B cell (primary cell): Measurements from ENCODE around the gene PTPN13.

ENCODE experiments used
- CTCF ChIP-seq: fragments of 200-600 bp; IDR thresholded peaks from one replicate; pipeline ENCODE4 v1.8.0; 2022; ENCODE audit warnings: antibody characterized with exemption, mild to moderate bottlenecking
- EZH2 ChIP-seq: IDR thresholded peaks from 2 replicates; pipeline ENCODE4 v1.6.1; 2012; ENCODE audit warnings: borderline replicate concordance, low read depth, mild to moderate bottlenecking, moderate library complexity, low read length; ENCODE audit not compliant: insufficient read depth, poor library complexity, severe bottlenecking

- TF ChIP-seq CTCF = no peak
- no peak for TF ChIP-seq EZH2
Measured at GRCh38 chr4:86857341-86858052, 263.4 kb downstream of the PTPN13 start.
